Measurements from ENCODE around the gene CCND1.
A peak's percentile ranks its signal among the peaks of the same experiment; 100 is the strongest.

CCND1 gene

GRCh38 chr11:69630017-69630416 is 10.9 kb upstream of the CCND1 start:
- no peak for DNase-seq (ENCODE audit: low read depth)

GRCh38 chr11:69630424-69630823 is 10.5 kb upstream of the CCND1 start:
- DNase-seq (ENCODE audit: low read depth) = no peak
- TF ChIP-seq CTCF (conservative IDR thresholded peaks at IDR 0.05; ENCODE audit: low read depth, low read length) = no peak
- H3K4me3 ChIP-seq (ENCODE audit: low read length) = no peak overlapping the region

More at GRCh38 chr11:69630017-69630416, 10.9 kb upstream of the CCND1 start:
- TF ChIP-seq CTCF (conservative IDR thresholded peaks at IDR 0.05; ENCODE audit: low read depth, low read length) = no peak
- H3K4me3 ChIP-seq (ENCODE audit: low read length) = no peak overlapping the region

GRCh38 chr11:69632900-69633299 is 8.1 kb upstream of the CCND1 start:
- no peak for TF ChIP-seq CTCF (conservative IDR thresholded peaks at IDR 0.05; ENCODE audit: low read depth, low read length)
- no peak for DNase-seq (ENCODE audit: low read depth)
- no peak overlapping the region for H3K4me3 ChIP-seq (ENCODE audit: low read length)

- H3K4me3 ChIP-seq (ENCODE audit: low read length) = no peak overlapping the region
- TF ChIP-seq CTCF (conservative IDR thresholded peaks at IDR 0.05; ENCODE audit: low read depth, low read length) = no peak
- no peak for DNase-seq (ENCODE audit: low read depth)
Observed at GRCh38 chr11:69634069-69634468, 6.9 kb upstream of the CCND1 start.

- no peak for TF ChIP-seq CTCF (conservative IDR thresholded peaks at IDR 0.05; ENCODE audit: low read depth, low read length)
- DNase-seq (ENCODE audit: low read depth) = no peak
- no peak overlapping the region for H3K4me3 ChIP-seq (ENCODE audit: low read length)
Observed at GRCh38 chr11:69634590-69634989, 6.4 kb upstream of the CCND1 start.

GRCh38 chr11:69635195-69635594 is 5.8 kb upstream of the CCND1 start:
- DNase-seq (ENCODE audit: low read depth) = no peak
- H3K4me3 ChIP-seq (ENCODE audit: low read length) = no peak overlapping the region
- TF ChIP-seq CTCF (conservative IDR thresholded peaks at IDR 0.05; ENCODE audit: low read depth, low read length) = no peak

- H3K4me3 ChIP-seq (ENCODE audit: low read length) = peak overlapping the region; percentile 34
- no peak for DNase-seq (ENCODE audit: low read depth)
- TF ChIP-seq CTCF (conservative IDR thresholded peaks at IDR 0.05; ENCODE audit: low read depth, low read length) = no peak
Observed at GRCh38 chr11:69635804-69636511, 5.0 kb upstream of the CCND1 start.
